Esophagus muscularis mucosa (tissue), 4 donors: Measurements from ENCODE around the gene HSPA6.

Source experiments
- EP300 ChIP-seq: sonication (generic); formaldehyde crosslinking; IDR thresholded peaks from one replicate; pipeline ENCODE4 v1.6.1; 2017; ENCODE audit warnings: antibody characterized with exemption
- POLR2A ChIP-seq: fragments of 450-650 bp; IDR thresholded peaks from one replicate; pipeline ENCODE4 v1.6.1; 2017; ENCODE audit warnings: antibody characterized with exemption, moderate library complexity, mild to moderate bottlenecking, low read depth
- POLR2AphosphoS5 ChIP-seq, 2 donors: sonication (generic); formaldehyde crosslinking; IDR thresholded peaks; one replicate each; pipeline ENCODE4 v1.6.1; 2017; ENCODE audit warnings: antibody characterized with exemption in 2 of 2
- TF ChIP-seq, protein P1 (sequence below), 3 experiments: fragments of 200-600 bp in 2 of 3; fragments of 450-650 bp in 1 of 3; sonication (generic) in 2 of 3; IDR thresholded peaks; one replicate each; pipeline ENCODE4 v1.5.1; 2017 to 2019; ENCODE audit warnings: antibody characterized with exemption in 3 of 3, mild to moderate bottlenecking in 2 of 3, moderate library complexity in 1 of 3

DNA sequence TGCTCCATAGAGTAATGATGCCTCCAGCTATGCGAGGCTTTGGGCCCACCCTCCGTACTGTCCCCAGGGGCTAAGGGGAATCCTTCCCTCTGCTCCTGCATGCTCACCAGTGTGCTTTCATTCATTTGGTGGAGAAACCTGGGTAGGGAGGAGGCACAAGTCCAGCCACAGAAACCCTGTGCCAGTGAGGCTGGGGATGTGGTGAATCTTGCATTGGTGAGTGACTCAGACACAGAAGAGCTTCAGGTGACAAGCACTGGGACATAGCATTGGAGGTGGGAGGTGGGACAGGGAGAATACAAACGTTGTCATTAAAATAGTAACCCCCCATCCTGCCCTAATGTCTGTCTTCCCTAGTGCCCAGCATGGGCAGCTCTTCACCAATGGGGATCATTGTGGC is 13.9 kb upstream of the HSPA6 start:
- no peak for TF ChIP-seq EP300
- no peak for TF ChIP-seq POLR2A
- TF ChIP-seq, protein P1, sequence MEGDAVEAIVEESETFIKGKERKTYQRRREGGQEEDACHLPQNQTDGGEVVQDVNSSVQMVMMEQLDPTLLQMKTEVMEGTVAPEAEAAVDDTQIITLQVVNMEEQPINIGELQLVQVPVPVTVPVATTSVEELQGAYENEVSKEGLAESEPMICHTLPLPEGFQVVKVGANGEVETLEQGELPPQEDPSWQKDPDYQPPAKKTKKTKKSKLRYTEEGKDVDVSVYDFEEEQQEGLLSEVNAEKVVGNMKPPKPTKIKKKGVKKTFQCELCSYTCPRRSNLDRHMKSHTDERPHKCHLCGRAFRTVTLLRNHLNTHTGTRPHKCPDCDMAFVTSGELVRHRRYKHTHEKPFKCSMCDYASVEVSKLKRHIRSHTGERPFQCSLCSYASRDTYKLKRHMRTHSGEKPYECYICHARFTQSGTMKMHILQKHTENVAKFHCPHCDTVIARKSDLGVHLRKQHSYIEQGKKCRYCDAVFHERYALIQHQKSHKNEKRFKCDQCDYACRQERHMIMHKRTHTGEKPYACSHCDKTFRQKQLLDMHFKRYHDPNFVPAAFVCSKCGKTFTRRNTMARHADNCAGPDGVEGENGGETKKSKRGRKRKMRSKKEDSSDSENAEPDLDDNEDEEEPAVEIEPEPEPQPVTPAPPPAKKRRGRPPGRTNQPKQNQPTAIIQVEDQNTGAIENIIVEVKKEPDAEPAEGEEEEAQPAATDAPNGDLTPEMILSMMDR (IDR thresholded peaks at IDR 0.05), result no peak
- TF ChIP-seq POLR2AphosphoS5 (IDR thresholded peaks at IDR 0.05), result no peak
